SIG-M5 treated with dmso at 0.1 percent for 504 hours (cell line): ENCODE data around the gene TREH.
"Not testable (repeated sequence)": the region's sequence is repeated elsewhere in the genome, so short reads cannot be mapped to it uniquely, and the experiment has no call there.

ENCODE experiments used
- DNase-seq: peaks from one replicate; lab custom pipeline; 2025; ENCODE audit not compliant: unreplicated experiment; lab: John Stamatoyannopoulos, UW

The TREH gene

DNA sequence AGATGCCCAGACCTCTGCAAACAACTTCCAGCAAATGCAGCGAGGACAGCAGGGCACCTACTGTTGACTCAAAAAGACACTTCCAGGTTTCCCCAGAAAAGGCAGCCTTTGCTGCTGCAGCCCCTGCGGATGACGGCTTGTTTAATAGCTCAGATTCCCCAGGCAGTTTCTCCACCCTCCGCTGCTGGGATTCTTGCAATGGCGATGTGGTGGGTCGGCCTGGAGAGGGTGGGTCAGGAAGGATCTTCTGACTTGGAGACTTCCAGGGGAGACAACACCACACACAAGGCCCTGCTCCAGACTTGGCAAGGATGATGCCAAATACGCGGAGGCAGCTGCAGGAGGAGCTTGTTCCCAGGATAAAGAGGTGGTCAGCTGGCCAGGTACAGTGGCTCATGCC, 17.9 kb upstream of the TREH start:
- no peak for DNase-seq

DNA sequence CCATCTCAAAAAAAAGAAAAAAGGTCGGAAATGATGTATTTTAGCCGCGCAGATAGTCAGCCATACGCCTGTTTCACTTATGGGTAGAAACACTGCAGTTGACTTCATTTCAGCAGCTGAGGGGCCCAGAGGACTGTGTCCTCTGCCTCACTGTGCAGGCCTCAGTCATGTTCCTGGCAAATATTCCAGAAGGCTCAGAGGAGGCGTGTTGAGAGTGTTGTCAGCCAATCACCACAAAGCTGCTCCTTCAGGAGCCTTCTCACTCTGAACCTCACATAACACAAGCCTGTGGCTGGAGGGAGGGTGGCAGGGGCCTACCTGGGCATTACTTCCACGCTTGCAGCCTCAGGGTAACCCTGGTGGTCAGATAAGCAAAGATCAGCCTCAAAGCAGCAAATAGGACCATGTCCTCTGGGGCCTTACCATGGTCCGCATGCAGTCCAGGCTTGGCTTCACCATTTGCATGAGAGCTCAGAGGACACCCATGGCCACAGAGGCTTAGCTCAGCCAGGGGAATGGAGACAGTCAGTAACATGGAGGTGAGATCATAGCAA, 17.3 kb upstream of the TREH start:
- DNase-seq, result no peak

DNA sequence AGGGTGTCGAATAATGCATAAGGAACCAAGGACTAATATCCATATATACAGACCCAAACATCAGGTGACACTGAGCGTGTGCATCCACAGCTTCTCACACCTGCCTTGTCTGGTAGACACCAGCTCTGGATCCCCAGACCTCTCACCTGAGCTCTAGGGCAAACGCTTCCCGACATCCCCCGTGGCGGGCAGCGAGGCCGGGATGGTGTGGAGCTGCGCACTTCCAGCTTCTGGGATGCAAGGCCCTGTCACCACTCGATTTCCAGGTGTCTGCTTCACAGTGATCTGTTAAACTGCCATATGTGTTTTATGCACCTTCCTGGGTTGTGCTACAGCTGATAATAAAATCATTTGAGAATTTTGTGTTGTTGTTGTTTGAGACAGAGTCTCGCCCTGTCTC, 15.3 kb upstream of the TREH start:
- no peak for DNase-seq

DNA sequence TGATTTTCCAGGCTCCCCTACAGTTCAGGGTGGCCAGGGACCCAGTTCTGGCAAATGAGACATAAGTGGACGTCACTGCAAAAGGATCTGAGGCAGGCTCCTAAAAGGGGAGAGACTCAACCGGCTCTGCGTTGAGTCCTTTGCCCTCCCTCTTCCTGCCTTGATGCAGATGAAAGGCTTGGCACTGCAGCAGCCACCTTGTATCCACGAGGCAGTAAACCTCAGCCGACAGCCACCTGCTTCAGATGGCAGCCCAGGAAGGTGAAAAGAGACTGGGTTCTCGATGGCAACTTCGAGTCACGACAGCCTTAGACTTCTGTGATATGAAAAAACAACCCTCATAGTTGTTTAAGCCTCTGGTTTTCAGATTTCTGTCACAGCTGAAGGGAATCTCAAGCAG, 14.7 kb upstream of the TREH start:
- no peak for DNase-seq

DNA sequence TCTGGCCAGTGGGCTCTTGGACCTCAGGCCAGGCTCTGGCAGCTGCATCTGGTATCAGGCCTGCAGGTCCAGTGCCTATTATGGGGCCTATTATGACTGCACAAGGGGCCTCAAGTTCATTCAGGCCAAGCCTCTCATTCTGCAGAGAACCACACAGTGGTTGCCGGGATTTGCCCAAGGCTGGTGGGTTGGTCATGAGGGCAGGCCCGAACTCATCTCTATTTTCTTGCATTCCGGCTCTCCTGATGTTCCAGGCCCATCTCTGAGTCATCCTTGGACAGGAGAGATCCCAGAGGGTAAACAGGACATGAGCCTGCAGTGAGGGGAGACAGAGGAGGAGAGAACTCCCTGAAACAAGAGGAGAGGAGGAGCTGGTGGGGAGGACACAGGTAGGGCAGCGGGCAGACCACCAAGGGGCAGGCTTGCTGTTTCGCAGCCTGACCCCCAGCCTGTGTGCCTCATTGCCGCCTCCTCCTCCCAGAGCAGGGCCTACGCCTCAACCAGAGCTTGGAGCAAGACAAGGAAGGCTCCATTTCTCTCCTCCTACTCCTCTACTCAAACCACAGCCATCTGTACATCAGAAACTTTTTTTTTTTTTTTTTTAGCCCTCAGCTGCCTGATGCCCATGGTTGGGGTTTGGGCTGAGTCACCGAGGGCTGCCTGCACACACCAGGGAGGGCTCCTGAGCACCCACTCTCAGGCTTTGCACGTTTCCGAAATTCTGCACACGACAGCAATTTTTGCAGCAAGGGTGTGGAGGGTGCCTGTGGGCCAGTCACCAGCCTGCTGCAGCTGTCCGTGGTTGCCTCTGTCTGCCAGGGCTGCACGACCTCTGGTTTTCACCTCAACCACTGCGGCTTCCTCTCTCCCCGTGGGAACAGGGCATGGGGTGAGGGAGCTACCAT, 12.7 kb upstream of the TREH start:
- DNase-seq, result no peak

DNA sequence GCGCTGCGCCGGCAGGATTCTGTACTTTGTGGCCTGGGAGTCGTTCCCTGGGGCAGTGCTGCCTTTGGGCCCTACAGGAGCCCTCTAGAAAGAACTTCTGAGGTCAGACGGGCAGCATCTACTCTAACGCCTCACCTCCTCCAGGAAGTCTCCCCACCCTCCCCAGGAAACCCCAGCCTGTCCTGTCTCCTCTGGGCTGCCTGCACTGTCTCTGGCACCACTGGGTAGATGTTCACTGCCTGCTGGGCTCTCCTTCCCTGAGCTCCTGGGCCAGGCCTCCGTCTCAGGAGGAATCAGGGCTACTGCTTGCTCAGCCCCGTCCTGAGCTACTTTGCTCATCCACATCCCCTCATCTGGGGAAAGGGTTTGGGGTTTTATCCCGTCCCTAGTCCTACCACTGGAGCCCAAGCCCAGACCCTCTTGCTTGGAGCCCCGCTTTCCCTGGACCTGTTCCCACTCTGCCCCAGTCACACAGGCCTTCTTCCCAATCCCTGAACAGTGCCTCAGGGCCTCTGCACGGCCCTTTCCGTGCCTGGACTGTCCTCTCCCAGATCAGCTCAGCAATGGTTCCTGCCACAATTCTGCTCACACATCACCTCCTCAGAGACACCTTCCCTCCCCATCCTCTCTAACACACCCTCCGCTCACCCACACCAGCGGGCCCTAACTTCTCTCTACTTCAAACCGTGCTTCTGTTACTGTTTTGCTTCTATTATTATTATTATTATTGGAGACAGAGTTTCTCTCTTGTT, 11.3 kb upstream of the TREH start:
- DNase-seq, result no peak

DNA sequence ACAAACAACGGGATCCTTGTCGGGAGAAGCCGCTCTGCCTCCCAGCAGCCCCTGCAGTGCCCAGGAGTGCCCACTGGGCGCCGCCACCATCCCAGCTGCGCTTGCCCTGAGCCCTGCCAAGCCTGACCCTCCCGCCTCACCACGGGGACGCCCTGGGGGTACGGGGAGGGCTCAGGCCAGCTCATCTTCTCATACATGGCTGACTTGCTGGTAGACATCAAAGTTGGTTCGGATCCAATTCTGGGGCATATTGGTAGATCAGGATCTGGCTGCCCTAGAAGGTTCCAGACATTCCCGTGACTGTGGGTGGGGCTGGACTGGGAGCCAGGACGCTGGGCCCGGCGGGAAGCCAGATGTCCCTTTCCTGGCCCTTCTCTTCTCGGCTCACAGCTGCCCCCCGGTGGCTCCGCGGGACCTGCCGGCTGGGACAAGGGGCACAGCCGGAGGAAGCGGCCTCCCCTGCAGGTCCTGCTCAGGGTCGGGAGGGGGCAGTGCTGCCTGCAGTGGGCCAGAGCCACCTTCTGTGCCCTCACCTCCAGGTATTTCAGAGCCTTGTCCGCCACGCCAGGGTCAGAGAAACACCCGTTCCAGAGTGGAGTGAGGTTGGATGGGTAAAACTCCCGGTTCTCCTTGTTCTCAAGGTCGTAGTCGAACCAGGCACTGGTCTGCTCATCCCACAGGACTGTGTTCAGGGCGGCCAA, 10.6 kb upstream of the TREH start:
- peak; percentile 81 for DNase-seq

DNA sequence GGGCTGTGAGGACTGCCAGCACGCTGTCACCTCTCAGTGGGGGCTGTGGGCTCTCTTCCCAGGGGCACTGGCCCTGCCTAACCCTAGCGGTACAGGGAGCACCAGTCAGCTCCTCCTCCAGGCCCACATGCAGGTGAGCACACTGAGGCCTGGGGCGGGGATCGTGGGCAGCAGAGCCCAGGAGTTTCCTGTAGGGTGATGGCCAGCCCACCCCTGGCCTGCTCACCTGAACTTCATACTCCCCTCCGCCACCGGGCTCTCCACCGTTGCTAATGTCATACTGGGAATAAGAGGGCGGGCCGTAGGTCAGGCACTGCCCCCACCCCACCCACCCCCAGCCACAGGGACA, 10.0 kb upstream of the TREH start:
- DNase-seq, result no peak

DNA sequence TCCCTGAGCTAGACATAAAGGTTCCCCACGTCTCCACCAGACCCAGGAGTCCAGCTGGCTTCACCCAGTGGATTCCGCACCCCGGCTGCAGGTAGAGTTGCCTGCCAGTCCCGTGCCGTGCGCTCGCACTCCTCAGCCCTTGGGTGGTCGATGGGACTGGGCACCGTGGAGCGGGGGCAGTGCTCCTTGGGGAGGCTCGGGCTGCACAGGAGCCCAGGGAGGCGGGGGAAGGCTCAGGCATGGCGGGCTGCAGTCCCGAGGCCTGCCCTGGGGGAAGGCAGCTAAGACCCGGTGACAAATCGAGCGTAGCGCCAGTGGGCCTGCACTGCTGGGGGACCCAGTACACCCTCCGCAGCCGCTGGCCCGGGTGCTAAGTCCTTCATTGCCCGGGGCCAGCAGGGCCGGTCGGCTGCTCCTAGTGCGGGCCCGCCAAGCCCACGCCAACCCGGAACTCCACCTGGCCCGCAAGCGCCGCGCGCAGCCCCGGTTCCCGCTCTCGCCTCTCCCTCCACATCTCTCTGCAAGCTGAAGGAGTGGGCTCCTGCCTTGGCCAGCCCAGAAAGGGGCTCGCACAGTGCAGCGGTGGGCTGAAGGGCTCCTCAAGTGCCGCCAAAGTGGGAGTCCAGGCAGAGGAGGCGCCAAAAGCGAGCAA, 9.5 kb upstream of the TREH start:
- no peak for DNase-seq

DNA sequence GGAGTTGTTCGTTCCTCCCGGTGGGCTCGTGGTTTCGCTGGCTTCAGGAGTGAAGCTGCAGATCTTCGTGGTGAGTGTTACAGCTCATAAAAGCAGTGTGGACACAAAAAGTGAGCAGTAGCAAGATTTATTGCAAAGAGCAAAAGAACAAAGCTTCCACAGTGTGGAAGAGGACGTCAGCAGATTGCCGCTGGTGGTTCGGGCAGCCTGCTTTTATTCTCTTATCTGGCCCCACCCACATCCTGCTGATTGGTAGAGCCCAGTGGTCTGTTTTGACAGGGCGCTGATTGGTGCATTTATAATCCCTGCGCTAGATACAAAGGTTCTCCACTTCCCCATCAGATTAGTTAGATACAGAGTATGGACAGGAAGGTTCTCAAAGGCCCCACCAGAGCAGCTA, 8.9 kb upstream of the TREH start:
- not testable (repeated sequence) for DNase-seq

DNA sequence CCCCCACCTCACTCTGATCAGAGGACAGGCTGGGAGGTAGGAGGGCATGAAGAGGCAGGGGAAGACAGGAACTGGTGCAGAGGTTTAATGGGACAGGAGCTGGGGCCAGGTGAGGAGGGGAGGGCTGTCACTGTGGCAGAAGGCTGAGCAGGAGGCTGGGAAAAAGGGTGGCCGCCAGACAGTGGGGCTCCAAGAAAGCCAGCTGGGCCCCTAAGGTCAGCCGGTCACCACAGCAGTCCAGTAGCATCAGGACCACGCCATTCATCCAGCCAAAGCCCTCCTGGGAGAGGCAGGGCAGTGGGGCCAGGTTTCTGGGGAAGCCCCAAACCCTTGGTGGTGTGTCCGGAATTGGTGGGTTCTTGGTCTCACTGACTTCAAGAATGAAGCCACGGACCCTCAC, 8.5 kb upstream of the TREH start:
- no peak for DNase-seq

DNA sequence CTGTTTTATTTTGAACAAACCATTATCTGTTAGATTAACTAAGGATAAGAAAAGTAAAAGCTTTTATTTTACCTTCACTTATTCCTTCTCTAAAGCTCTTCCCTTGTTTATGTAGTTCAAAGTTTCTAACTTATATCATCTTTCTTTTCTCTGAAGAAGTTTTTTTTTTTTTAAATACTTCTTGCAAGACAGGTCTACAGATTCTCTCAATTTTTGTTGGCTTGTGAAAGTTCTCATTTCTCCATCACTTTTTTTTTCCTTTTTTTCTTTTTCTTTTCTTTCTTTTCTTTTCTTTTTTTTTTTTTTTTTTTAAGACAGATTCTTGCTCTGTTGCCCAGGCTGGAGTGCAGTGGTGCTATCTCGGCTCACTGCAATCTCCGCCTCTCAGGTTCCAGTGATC, 4.7 kb upstream of the TREH start:
- no peak for DNase-seq

DNA sequence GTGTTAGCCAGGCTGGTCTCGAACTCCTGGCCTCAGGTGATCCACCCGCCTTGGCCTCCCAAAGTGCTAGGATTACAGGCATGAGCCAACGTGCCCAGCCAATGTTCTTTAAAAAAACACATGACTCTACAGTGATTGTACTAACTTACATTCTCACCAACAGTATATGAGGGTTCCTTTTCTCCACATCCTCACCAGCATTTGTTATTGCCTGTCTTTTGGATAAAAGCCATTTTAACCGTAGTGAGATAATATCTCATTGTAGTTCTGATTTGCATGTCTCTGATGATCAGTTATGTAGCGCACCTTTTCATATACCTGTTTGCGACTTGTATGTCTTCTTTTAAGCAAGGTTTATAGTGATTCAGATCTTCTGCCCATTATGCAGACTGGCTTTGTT, 3.5 kb upstream of the TREH start:
- DNase-seq, result not testable (repeated sequence)

DNA sequence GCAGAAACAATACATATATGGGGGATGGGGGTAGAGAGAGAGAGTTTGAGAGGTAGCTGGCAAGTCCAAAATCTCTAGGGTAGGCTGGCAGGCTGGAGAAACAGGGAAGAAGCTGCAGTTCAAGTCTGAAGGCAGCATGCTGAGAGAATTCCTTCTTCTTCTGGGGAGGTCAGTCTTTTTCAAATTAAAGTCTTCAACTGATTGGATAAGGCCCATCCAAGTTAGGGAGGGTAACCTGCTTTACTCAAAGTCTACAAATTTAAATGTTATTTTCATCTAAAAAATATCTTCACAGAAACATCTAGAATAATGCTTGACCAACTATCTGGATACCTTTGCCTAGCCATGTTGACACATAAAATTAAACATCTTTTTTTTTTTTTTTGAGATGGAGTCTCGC, 2.9 kb upstream of the TREH start:
- no peak for DNase-seq

DNA sequence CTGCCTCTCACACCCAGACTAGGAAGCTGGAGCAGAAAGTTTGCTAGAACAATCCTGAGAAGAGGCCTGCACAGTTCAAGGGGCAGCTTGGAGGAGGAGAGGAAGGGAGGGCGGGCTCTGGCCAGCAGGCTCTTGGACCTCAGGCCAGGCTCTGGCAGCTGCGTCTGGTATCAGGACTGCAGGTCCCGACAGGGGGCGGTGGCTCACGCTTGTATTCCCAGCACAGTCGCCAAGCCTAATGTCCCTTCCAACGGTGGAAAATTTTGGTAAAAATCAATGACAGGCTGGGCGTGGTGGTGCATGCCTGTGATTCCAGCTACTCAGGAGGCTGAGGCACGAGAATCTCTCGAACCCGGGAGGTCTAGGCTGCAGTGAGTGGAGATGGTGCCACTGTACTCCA, 542 bp downstream of the TREH start:
- DNase-seq, result not testable (repeated sequence)

DNA sequence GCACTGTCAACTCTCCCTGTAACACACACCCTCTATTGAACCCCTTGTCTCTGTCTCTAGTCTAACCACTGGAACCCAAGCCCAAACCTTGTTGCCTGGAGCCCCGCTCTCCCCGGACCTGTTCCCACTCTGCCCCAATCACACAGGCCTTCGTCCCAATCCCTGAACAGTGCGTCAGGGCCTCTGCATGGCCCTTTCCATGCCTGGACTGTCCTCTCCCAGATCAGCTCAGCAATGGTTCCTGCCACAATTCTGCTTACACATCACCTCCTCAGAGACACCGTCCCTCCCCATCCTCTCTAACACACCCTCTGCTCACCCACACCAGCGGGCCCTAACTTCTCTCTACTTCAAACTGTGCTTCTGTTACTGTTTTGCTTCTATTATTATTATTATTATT, 1.5 kb downstream of the TREH start:
- DNase-seq, result no peak

DNA sequence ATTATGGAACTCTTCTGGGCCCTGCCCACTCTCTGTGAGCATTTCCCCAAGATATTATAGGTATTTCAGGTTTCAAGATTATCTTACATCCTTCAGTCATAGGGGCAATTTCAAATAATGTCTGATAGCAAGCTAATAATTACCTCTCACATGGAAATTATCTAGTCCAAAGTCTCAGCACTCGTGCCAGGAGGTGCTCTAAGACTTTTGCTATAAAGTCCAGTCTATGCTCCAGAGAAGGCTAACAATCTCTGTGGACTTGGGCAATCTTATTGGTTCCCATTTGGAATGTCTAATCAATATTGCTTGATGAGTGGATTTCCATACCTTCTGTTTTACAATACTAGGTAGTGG, 5.4 kb downstream of the TREH start:
- no peak for DNase-seq

DNA sequence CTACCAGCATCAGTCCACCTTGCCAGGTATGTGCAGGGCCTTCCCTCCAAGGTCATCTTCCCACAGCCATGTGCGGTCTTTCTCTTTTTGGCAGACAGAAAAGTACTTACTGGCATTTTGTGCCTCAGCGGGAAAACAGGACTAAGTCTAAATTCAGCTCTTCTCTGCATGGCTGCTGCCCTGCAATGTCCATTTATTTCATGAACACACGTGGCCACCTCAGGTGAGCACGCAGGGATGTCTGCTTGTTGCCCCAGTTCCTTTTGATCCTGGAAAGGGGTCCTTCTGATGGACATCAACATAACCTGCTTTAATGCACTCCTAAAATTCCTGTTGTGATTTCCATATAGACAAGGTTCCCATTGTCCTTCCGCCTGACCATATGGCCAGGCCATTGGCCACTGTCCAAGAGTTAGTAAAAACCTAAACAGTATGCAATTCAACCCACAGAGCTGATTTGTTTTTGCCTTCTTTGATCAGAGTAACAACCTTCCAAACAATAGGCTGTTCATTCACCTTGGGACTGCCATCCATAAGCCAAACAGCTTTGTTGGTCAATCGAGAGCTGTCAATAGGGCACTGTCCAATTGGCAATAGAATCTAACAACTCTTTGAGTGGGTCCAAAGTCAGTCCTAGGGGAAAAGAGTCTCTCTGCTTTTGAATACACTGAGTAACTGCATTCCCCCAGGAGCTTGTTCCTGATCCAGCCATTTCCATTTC, 5.9 kb downstream of the TREH start:
- no peak for DNase-seq

DNA sequence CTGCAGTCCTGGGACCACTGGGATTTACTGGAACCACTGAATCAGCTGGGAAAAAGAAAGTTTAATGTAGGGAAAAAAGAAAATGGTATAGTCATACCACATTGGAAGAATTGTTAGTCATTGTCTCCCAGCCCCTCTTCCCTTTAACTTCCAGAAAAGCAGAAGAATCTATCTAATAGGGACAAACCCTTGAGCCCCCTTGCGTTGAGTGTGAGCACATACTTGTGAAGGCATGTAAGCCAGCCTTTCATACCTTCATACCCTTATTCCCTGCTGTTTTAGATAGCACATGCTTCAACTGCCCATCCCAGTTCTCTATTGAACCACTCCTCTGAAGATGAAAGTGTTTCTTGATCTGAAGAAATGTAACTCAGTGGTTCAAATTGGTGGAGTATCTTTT, 6.6 kb downstream of the TREH start:
- DNase-seq, result no peak

DNA sequence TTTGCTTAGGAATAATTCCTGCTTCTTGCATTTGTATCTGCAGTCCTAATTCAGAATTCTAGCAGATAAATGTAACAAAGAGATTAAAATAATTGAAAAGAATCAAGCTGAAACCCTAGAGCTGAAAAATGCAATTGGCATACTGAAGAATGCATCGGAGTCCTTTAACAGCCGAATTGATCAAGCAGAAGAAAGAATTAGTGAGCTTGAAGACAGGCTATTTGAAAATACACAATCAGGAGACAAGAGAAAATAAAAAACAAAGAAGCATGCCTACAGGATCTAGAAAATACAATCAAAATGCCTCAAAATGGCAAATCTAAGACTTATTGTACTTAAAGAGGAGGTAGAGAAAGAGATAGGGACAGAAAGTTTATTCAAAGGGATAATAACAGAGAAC, 8.2 kb downstream of the TREH start:
- no peak for DNase-seq

DNA sequence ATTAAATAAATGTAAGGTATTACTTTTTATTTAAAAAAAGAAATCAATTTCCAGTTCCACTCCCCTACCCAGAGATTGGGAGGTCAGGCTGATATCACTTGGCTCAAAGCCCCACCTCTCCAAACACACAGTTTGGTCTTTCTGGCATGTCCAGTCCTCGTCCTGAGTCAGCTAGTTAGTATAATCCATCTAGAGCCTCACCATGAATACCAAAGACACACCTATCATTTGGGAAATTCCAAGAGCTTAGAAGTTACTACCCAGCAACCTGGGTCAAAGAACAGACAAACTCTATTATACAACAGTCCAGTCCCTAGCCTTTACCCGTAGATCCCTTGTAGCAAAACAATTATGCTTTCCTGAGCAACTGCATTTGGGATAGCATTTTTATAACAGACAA, 9.4 kb downstream of the TREH start:
- DNase-seq, result no peak
